Measurements from ENCODE around the gene MAB21L4. TPM values are rescaled to one million over a fixed set of nuclear protein-coding genes. Genes with fewer than 3 reads are reported as not detected.

The MAB21L4 gene
- total and polyA plus RNA-seq, 8 donors = 0.14 to 2.0 (median 1.1) TPM

DNA sequence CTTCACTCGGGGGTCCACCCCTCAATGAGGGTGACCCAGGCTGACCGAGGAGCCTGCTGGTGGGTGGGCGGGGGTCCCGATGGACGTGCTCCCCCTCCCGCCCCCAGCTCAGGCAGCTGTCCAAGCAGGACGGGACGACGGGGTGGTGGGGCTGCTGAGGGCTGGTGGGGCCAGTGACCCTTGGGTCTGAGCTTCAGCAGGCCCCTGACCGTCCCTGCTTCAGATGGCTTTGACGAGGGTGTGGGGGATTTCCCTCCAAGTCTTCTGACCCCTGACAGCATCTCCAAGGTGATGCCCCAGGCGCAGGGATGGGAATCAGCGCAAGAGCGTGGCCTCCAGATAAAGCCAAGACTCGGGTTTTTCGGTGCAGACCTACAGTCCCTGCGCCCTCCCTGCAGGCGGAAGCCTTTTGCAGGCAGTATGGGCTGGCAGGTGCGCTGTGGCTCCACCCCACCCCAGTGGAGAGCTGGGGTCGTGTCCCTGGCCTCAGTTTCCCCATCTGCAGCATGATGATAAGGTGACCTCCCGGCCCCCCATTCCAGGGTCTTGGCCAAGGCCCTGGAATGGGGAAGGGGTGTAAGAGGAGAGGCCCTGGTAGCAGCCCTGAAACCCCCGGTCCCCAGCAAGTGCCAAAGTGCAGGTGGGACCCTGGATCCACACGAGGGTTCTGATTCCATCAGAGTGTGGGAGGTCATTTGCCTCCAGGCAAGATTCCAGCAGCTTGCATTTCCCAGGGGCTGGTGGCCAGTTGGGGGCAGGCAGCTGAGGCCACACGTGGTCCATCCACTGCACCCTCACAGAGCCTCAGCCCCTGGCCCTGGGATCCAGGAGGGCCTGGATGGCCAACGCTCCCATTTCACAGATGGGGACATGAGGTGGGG lies 18.9 kb upstream of the MAB21L4 start:
- Histone ChIP-seq H3K27ac (no peak overlapping the region), H3K9me3 (no peaks in the 10 kb centered on the region), H3K4me1 (no peaks in the 10 kb centered on the region), H3K27me3 (no peaks in the 10 kb centered on the region), H3K4me3 (no peak overlapping the region), H3K36me3 (no peaks in the 10 kb centered on the region)
- no peak for ATAC-seq
- WGBS, 2 donors = 46 to 53% methylated on average over 25 of the region's 25 CpGs
- intact Hi-C loops (cut with DNase I) = no loop called here
- peak in 2 of 4 donors; percentile 4 for TF ChIP-seq CTCF (IDR thresholded peaks at IDR 0.05)
- no peak for FAIRE-seq
- DNase-seq = peak in 3 of 6 donors; percentile 21 to 60 (median 50)

- TF ChIP-seq CTCF (IDR thresholded peaks at IDR 0.05) = peak; percentile 78 to 87 (median 81)
- intact Hi-C loops (cut with DNase I) = no loop called here
- no peaks in the 10 kb centered on the region for H3K36me3 ChIP-seq
- H3K27ac ChIP-seq = no peak overlapping the region
- no peaks in the 10 kb centered on the region for H3K4me1 ChIP-seq
- WGBS, 2 donors = 29 to 35% methylated on average over 34 to 36 of the region's 36 CpGs
- H3K4me3 ChIP-seq = no peak overlapping the region
- no peaks in the 10 kb centered on the region for H3K9me3 ChIP-seq
- FAIRE-seq (no peak), ATAC-seq (peak; percentile 57 to 79 (median 76)), DNase-seq (peak in 5 of 6 donors; percentile 32 to 87 (median 70))
- no peaks in the 10 kb centered on the region for H3K27me3 ChIP-seq
Observed at GRCh38 chr2:240913810-240914644, 18.1 kb upstream of the MAB21L4 start.

- DNase-seq (peak in 1 of 6 donors; percentile 58), FAIRE-seq (no peak), ATAC-seq (no peak)
- no peak overlapping the region for H3K27ac ChIP-seq
- no peaks in the 10 kb centered on the region for H3K36me3 ChIP-seq
- TF ChIP-seq CTCF (IDR thresholded peaks at IDR 0.05) = no peak
- intact Hi-C loops (cut with DNase I) = no loop called here
- no peaks in the 10 kb centered on the region for H3K9me3 ChIP-seq
- no peaks in the 10 kb centered on the region for H3K27me3 ChIP-seq
- 82 to 84% methylated on average over 21 of the region's 21 CpGs for WGBS, 2 donors
- H3K4me1 ChIP-seq = no peaks in the 10 kb centered on the region
- no peak overlapping the region for H3K4me3 ChIP-seq
Observed at GRCh38 chr2:240912878-240913809, 17.2 kb upstream of the MAB21L4 start.

- Histone ChIP-seq H3K36me3 (no peaks in the 10 kb centered on the region), H3K4me1 (no peaks in the 10 kb centered on the region), H3K4me3 (no peak overlapping the region), H3K27me3 (no peaks in the 10 kb centered on the region), H3K27ac (no peak overlapping the region), H3K9me3 (no peaks in the 10 kb centered on the region)
- intact Hi-C loops (cut with DNase I) = no loop called here
- ATAC-seq (no peak), DNase-seq (no peak), FAIRE-seq (no peak)
- no peak for TF ChIP-seq CTCF (IDR thresholded peaks at IDR 0.05)
- 74 to 79% methylated on average over 20 of the region's 20 CpGs for WGBS, 2 donors
Observed at GRCh38 chr2:240911641-240912265, 15.8 kb upstream of the MAB21L4 start.

Measured in pancreas (tissue), 10 donors.